Liver (tissue), 3 donors: Measurements from ENCODE around the gene TOM1L2.

ENCODE experiments used
- JUND ChIP-seq, 2 donors: IDR thresholded peaks; 2 replicates each; pipeline ENCODE4 v1.6.1; 2016; ENCODE audit warnings: antibody characterized with exemption in 2 of 2
- RXRA ChIP-seq, 2 donors: IDR thresholded peaks; 2 replicates each; pipeline ENCODE4 v1.6.1; 2017 to 2018; ENCODE audit warnings: antibody characterized with exemption in 2 of 2, mild to moderate bottlenecking in 1 of 2
- TF ChIP-seq, protein P1 (sequence below): fragments of 150-350 bp; IDR thresholded peaks from 2 replicates; pipeline ENCODE4 v1.5.1; 2017; ENCODE audit warnings: improper control_type of control experiment, low read depth, low read length; ENCODE audit not compliant: missing input control
- donor health status: healthy.
- donor health status: healthy.

DNA sequence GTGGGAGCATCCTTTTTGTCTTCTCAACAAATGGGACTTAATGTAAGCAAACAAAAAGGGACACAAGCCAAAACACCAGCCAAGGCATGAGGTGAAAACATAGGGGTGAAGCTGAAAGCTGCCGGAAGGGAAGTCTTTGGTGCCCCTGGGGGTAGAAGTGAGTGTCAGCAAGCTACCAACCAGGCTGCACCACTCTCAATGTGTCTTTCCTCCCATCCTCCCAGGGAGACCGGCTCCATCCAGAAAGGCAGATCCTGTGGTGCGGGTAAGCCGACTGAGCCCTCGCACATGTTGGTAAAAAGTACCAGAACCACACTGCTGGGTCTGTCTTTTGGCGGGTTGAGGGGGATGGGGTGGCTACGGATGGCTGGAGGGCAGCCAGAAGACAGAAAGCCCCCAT lies 83.4 kb downstream of the TOM1L2 start:
- TF ChIP-seq JUND (IDR thresholded peaks at IDR 0.05) (no peak), RXRA (IDR thresholded peaks at IDR 0.05) (no peak)
- TF ChIP-seq, protein P1, sequence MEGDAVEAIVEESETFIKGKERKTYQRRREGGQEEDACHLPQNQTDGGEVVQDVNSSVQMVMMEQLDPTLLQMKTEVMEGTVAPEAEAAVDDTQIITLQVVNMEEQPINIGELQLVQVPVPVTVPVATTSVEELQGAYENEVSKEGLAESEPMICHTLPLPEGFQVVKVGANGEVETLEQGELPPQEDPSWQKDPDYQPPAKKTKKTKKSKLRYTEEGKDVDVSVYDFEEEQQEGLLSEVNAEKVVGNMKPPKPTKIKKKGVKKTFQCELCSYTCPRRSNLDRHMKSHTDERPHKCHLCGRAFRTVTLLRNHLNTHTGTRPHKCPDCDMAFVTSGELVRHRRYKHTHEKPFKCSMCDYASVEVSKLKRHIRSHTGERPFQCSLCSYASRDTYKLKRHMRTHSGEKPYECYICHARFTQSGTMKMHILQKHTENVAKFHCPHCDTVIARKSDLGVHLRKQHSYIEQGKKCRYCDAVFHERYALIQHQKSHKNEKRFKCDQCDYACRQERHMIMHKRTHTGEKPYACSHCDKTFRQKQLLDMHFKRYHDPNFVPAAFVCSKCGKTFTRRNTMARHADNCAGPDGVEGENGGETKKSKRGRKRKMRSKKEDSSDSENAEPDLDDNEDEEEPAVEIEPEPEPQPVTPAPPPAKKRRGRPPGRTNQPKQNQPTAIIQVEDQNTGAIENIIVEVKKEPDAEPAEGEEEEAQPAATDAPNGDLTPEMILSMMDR, result no peak
